ENCODE measurements around the gene CMTM2.
"Not testable (repeated sequence)": the region's sequence is repeated elsewhere in the genome, so short reads cannot be mapped to it uniquely, and the experiment has no call there.

GRCh38 chr16:66596559-66596958 lies 17.3 kb downstream of the CMTM2 start:
- not testable (repeated sequence) for TF ChIP-seq EZH2phosphoT487 (IDR thresholded peaks at IDR 0.05; ENCODE audit: insufficient read depth, low read depth); EZH2 (IDR thresholded peaks at IDR 0.05; ENCODE audit: insufficient read depth, poor library complexity, severe bottlenecking)

All from GM23248 (cell line).